OCI-LY1 (cell line): ENCODE measurements around the gene ESYT2.

ENCODE experiments used
- H2AFZ ChIP-seq: fragments of 200-600 bp; sonication (generic), shearing (Covaris generic); 2 replicates; pipeline ENCODE4 v1.6.0; 2014; ENCODE audit warnings: antibody characterized with exemption, mild to moderate bottlenecking, low read length
- H3F3A ChIP-seq: fragments of 200-600 bp; sonication (generic), shearing (Covaris generic); 2 replicates; pipeline ENCODE4 v1.6.0; 2014; ENCODE audit warnings: mild to moderate bottlenecking, antibody characterized with exemption, low read length, moderate library complexity; ENCODE audit not compliant: insufficient read depth
- H3K27ac ChIP-seq: fragments of 200-600 bp; sonication (generic); 2 replicates; pipeline ENCODE4 v1.5.1; 2014; ENCODE audit warnings: low read length, mixed run types, mild to moderate bottlenecking, low read depth; ENCODE audit not compliant: poor library complexity, severe bottlenecking
- H3K27me3 ChIP-seq: fragments of 200-600 bp; sonication (generic); 2 replicates; pipeline ENCODE4 v1.6.0; 2014; ENCODE audit warnings: antibody characterized with exemption, mild to moderate bottlenecking, low read length, moderate library complexity; ENCODE audit not compliant: insufficient read depth
- H3K36me3 ChIP-seq: fragments of 200-600 bp; sonication (generic); 2 replicates; pipeline ENCODE4 v1.6.1; 2014; ENCODE audit warnings: mild to moderate bottlenecking, antibody characterized with exemption, low read length, moderate library complexity, mixed read lengths; ENCODE audit not compliant: insufficient read depth
- H3K4me1 ChIP-seq: fragments of 200-600 bp; sonication (generic); 2 replicates; pipeline ENCODE4 v1.5.1; 2014; ENCODE audit warnings: mild to moderate bottlenecking, low read length, moderate library complexity; ENCODE audit not compliant: insufficient read depth, severe bottlenecking
- H3K4me2 ChIP-seq: fragments of 200-600 bp; sonication (generic), shearing (Covaris generic); 2 replicates; pipeline ENCODE4 v1.6.1; 2014; ENCODE audit warnings: low read length
- H3K4me3 ChIP-seq: fragments of 200-600 bp; sonication (generic); 2 replicates; pipeline ENCODE4 v1.5.1; 2014; ENCODE audit warnings: low read length, low read depth, mild to moderate bottlenecking, mixed read lengths; ENCODE audit not compliant: poor library complexity, severe bottlenecking
- H3K79me2 ChIP-seq: fragments of 200-600 bp; shearing (Covaris generic); 2 replicates; pipeline ENCODE4 v1.6.1; 2016; ENCODE audit warnings: mixed run types, low read length, mixed read lengths; ENCODE audit not compliant: insufficient read depth
- H3K9ac ChIP-seq: fragments of 200-600 bp; sonication (generic), shearing (Covaris generic); 2 replicates; pipeline ENCODE4 v1.6.1; 2014; ENCODE audit warnings: mild to moderate bottlenecking, low read length, mixed read lengths
- H3K9me2 ChIP-seq: fragments of 200-600 bp; sonication (generic), shearing (Covaris generic); 2 replicates; pipeline ENCODE4 v1.6.1; 2014; ENCODE audit warnings: low read depth, mild to moderate bottlenecking, low read length, mixed read lengths
- H3K9me3 ChIP-seq: fragments of 200-600 bp; shearing (Covaris generic); 2 replicates; pipeline ENCODE4 v1.6.1; 2014; ENCODE audit warnings: low read length, mixed read lengths
- H4K20me1 ChIP-seq: fragments of 200-600 bp; sonication (generic), shearing (Covaris generic); 2 replicates; pipeline ENCODE4 v1.6.0; 2016; ENCODE audit warnings: mild to moderate bottlenecking, low read length; ENCODE audit not compliant: insufficient read depth
- CTCF ChIP-seq: fragments of 200-600 bp; sonication (generic), shearing (Covaris generic); IDR thresholded peaks from 2 replicates; pipeline ENCODE4 v1.5.1; 2017; ENCODE audit warnings: mild to moderate bottlenecking, antibody characterized with exemption, low read length, moderate library complexity, mixed read lengths
- EZH2 ChIP-seq: fragments of 200-600 bp; sonication (generic), shearing (Covaris generic); IDR thresholded peaks from 2 replicates; pipeline ENCODE4 v1.8.0; 2017; ENCODE audit warnings: borderline replicate concordance, mixed run types, mild to moderate bottlenecking, antibody characterized with exemption, low read length, moderate library complexity, mixed read lengths

The ESYT2 gene

GRCh38 chr7:158869876-158870275 is 40.6 kb upstream of the ESYT2 start:
- Histone ChIP-seq H3K27ac (no peak overlapping the region), H2AFZ (no peak overlapping the region), H3F3A (no peaks in the 10 kb centered on the region), H3K4me3 (no peak overlapping the region), H3K9me2 (no peaks in the 10 kb centered on the region), H3K79me2 (no peaks in the 10 kb centered on the region), H3K9ac (no peak overlapping the region), H3K4me2 (no peak overlapping the region), H4K20me1 (no peaks in the 10 kb centered on the region), H3K27me3 (no peaks in the 10 kb centered on the region), H3K36me3 (peaks cover 12% of the 10 kb centered on the region; the same call in 1 of the 2 replicates), H3K9me3 (no peaks in the 10 kb centered on the region), H3K4me1 (peaks cover 4% of the 10 kb centered on the region)
- no peak for TF ChIP-seq EZH2
- no peak for TF ChIP-seq CTCF

- no peak overlapping the region for H3K4me2 ChIP-seq
- H3K4me1 ChIP-seq, result peaks cover 8% of the 10 kb centered on the region
- TF ChIP-seq EZH2 (no peak), CTCF (no peak)
- no peak overlapping the region for H3K4me3 ChIP-seq
- H3K9ac ChIP-seq, result no peak overlapping the region
- H3K9me3 ChIP-seq, result no peaks in the 10 kb centered on the region
- no peaks in the 10 kb centered on the region for H3K9me2 ChIP-seq
- H3F3A ChIP-seq, result no peaks in the 10 kb centered on the region
- H3K27ac ChIP-seq, result no peak overlapping the region
- no peaks in the 10 kb centered on the region for H3K79me2 ChIP-seq
- no peaks in the 10 kb centered on the region for H3K27me3 ChIP-seq
- H4K20me1 ChIP-seq, result no peaks in the 10 kb centered on the region
- peaks cover 6% of the 10 kb centered on the region; the same call in 1 of the 2 replicates for H3K36me3 ChIP-seq
- no peak overlapping the region for H2AFZ ChIP-seq
These were observed 39.6 kb upstream of the ESYT2 start for GRCh38 chr7:158868764-158869410.

GRCh38 chr7:158867214-158867984 is 38.1 kb upstream of the ESYT2 start:
- Histone ChIP-seq H3K4me1 (peaks cover 10% of the 10 kb centered on the region), H3K27me3 (no peaks in the 10 kb centered on the region), H3F3A (no peaks in the 10 kb centered on the region), H3K9me3 (no peaks in the 10 kb centered on the region), H3K79me2 (no peaks in the 10 kb centered on the region), H2AFZ (no peak overlapping the region), H4K20me1 (no peaks in the 10 kb centered on the region), H3K9me2 (no peaks in the 10 kb centered on the region), H3K4me3 (no peak overlapping the region), H3K4me2 (no peak overlapping the region), H3K9ac (no peak overlapping the region), H3K27ac (no peak overlapping the region), H3K36me3 (peaks cover 6% of the 10 kb centered on the region; the same call in 1 of the 2 replicates)
- TF ChIP-seq EZH2 (no peak), CTCF (no peak)
